Stimulated activated CD8-positive, alpha-beta memory T cell treated with anti-CD3 and anti-CD28 coated beads, Interleukin-4, amount 100 ng/mL, for 1 hour (primary cell): Measurements from ENCODE around the gene TMEM106C.

Experiments used
- DNase-seq, 2 donors: peaks; one replicate each; pipeline ENCODE4 v3.0.0-alpha.2; 2020; ENCODE audit warnings: low read depth in 2 of 2, low spot score in 1 of 2

TMEM106C gene

DNA sequence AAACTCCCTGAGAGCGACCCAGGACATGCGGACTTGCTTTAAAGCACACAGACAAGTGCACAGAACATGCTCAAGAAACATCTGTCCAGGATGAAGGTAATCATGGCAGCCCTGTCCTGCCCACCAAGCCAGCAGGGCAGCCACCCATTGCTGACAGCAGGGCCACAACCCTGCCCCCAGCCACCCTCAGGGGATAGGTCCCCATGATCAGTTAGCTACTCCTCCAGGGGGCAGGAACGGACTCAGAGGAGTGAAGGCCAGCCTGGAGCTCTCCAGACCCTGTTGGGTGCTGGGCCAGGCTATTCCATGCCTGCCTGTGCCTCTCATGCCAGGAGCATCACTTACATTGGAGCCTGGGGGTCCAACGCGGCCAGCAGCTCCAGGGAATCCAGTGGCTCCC, 15.8 kb downstream of the TMEM106C start:
- no peak for DNase-seq

DNA sequence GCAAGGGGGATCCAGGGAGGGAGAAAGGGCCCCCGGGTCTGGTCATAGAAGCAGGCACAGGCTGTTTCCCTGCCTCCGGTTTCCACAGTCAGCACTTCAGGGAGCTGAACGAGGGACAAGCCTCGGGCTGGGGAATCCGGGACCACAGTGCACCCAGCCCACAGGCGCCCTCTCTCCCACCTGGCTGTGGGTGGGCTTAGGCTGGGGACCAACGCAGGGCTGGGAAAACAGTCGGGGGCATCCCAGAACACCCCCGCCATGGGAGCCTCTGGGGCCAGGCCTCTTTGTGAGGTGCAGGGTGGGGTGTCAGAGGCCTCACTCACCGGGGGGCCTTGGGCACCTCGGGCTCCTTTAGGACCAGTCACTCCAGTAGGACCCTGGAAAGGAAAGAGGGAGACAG, 16.3 kb downstream of the TMEM106C start:
- no peak for DNase-seq

GRCh38 chr12:47980197-47980596, 16.8 kb downstream of the TMEM106C start:
- no peak for DNase-seq

DNA sequence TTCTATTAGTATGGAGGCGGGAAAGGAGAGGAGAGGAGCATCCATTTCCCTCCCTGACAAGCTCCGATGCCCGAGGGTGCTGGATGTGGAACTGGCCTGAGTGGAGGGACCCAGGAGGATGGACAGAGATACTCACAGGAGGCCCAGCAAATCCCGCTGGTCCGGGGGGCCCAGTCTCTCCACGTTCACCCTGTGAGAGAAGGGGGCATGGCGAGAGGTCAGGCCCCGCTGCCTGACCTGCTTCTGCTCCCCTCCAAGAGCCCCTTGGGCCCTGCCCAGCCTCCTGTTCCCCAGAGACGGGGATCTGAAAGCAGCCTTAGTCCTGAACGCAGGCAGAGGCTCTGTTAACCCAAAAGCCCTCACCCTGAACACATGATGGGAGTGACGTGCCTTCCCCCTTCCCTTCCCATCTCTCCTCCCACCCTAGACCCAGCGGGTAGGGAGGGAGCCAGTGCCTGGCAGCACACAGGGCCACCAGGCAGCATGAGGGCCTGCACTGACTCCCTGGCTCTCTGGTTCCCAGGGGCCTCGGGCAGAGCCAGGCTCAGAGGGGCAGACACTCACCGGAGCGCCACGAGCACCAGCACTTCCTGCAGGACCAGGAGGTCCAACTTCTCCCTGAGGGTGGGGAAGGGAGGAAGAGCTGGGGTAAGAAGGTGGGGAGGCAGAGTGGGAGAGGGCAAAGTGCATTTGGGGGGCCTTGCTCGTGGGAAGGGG, 17.5 kb downstream of the TMEM106C start:
- DNase-seq, result no peak

- DNase-seq, result no peak
Observed at GRCh38 chr12:47981496-47982260, 18.3 kb downstream of the TMEM106C start.

DNA sequence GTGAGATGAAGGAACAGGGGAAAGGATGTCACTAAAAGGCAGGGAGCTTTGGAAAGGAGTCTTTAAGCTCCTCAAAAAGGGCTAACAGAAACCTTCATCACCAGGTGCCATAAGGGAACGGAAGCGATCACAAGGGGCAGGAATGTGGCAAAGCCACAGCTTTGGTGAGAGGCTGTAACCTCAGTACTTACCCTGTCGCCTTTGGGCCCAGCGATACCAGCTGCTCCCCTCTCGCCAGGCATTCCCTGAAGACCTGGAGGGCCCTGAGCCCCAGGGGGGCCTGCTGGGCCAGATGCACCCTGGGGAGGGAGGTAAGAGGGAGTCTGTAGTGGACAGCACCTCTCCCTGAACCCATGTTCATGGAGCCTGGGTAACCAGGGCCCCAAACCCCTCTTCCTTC, 18.9 kb downstream of the TMEM106C start:
- DNase-seq, result no peak

DNA sequence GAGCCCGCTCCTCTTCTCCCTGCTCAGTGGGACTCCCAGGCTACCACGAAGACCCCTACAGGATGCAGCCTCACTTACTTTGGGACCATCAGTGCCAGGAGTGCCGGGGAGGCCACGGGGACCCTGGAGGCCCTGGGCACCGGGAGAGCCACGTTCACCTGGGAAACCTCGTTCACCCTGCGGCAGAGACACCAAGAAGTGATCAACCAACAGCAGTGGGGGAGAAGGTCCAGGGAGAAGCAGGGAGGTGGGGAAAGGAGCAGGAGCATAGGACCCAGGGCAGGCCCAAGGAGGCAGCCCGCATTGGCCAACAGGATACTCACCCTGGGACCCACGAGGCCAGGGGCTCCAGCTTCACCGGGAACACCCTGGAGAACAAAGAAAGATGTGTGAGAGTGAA, 19.4 kb downstream of the TMEM106C start:
- no peak for DNase-seq

- no peak for DNase-seq
Observed at GRCh38 chr12:47983541-47984115, 20.2 kb downstream of the TMEM106C start.

DNA sequence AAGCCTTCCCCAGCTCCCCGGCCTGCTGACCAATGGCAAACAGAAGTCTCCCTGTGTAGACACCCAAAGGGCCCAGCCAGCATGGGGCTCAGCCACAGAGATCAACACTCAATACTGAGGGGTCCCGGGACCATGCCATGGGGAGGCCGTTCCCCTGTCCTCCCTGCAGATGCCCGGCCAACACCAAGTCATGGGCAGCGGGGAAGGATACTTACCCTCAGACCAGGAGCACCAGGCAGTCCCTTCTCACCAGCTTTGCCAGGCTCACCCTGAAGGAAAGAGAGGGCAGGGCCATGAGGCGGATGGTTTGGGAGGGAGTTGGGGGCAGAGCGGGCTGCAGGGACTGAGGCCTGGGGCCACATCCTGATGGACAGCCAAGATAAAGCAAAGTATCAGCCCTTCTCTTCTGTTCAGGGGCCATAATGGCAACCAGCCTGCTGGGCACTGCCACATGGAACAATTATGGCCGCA, 21.0 kb downstream of the TMEM106C start:
- no peak for DNase-seq

GRCh38 chr12:47985596-47986290, 22.3 kb downstream of the TMEM106C start:
- no peak for DNase-seq

DNA sequence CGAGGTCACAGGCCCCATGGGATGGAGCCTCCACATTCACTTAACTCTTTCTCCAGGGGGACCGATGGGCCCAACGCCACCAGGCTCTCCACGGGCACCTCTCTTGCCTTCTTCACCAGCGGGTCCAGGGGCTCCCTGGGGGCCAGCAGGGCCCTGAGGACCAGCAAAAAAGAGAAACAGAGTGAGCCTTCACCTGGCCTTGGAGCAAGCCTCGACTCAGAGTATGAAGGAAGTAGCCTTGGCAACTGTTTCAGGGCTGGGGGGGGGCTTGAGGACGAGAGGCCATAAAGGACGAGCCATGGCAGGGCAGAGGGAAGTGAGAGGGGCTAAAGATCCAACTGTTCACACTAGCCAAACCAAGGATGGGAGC, 22.9 kb downstream of the TMEM106C start:
- DNase-seq, result no peak

GRCh38 chr12:47986832-47987231, 23.4 kb downstream of the TMEM106C start:
- DNase-seq, result no peak

GRCh38 chr12:47987411-47988072, 24.1 kb downstream of the TMEM106C start:
- DNase-seq, result no peak

DNA sequence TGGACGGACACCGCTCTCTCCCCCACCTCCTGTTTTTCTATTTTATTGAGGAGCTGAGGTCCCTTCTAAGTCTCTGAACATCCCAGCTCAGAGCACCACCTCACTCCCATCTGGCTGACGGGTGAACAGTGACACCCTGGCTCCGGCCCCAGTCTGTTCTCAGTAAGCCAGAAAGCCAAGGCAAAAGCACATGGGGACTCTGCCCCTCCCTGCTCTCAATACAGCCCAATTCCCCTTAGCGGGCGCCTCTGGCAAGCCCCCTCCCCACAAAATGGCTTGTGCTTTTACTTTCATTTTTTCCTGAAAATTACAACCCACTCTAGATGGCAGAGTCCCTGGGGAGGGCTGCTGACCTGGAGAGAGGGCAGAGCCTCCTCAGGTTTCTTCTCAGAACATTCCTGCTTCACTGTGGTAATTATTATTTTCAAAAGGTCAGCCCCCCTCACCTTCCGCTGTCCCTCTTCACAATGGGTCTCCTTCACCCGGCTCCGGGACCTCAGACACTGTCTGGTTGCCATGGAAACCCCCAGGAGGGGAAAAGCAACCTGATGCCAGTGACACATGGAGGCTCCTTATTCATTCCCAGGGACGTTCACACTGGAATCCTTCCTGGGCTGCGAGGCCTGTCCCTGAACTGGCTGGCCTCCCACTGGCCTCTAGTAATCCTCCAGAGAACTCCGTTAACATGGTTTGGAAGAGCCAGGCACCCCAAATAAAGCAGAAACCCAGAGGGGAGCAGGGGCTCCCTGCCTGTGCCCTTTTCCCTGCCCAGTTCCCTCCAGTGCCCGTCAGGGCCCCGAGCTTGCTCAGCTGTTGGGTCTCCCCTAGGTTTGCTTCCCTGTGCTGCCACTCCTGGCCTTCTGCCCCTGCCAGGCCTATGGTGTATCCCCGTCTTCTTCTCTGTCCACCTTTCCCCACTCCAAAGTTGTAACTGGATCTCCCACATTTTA, 25.0 kb downstream of the TMEM106C start:
- DNase-seq, result no peak

DNA sequence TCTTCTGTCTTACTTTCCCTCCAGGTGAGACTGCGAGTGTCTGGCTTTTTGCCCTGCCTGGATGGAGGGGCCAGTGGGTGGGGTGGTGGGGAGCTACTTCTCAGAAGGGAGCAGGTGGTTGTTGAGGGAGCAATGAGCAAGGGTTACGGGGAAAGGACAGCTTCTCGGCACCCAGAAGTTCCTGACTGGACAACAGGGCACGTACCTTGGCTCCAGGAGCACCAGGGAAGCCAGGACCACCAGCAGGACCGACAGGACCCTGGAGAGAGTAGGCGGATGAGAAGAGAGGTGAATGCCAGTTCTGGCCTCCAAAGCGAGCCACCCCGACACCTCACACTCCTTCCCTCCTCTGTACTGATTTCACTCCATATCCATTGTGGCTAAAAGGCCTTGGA, 25.6 kb downstream of the TMEM106C start:
- no peak for DNase-seq

- no peak for DNase-seq
Observed at GRCh38 chr12:47989666-47990065, 26.3 kb downstream of the TMEM106C start.

GRCh38 chr12:47990351-47991105, 27.1 kb downstream of the TMEM106C start:
- peak in 1 of 2 donors; percentile 17 for DNase-seq

DNA sequence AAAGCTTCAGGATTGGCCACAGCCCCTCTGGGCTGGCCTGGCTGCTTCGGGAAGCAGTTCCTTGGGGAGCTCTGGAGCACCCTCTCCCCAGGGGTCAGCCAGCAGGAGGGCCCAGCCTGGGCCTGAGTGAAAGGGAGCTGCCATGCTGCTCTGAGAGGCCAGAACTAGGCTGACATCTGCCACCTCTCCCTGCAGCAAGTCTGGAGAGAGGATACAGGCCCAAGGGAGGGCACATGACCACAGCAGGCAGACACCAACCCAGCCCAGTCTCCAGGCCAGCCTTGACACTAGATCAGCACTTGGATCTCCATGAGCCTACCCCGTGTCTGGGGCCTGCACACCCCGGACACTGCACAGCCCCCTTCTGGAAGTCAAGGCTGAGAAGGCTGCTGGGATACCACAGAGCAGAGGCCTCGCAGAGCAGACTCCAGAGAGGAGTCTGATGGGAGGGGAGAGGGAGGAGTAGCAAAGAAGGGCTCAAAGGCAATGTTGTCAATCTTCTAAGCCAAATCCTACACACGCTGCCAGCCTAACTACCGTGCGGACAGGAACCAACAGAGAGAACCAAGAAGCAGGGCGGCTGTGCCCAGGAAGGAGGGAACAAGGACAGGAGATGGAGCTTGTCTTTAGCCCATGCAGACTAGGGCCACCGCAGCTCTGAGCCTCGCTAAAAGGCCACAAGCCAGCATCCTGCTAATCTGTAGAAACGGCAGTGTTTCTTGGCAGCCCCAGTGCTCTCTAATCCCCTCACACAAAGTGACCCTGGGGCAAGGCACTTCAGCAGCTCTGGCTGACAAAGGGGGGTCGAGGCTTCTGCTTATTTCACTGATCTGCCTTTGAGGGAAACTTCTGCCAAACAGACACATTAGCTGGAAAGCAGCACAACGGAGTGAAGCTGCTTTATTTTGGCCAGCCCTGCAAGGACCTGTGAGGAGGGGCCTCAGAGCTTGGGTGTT, 28.0 kb downstream of the TMEM106C start:
- DNase-seq, result no peak
